ENCODE measurements around the gene DKK2.

DNA sequence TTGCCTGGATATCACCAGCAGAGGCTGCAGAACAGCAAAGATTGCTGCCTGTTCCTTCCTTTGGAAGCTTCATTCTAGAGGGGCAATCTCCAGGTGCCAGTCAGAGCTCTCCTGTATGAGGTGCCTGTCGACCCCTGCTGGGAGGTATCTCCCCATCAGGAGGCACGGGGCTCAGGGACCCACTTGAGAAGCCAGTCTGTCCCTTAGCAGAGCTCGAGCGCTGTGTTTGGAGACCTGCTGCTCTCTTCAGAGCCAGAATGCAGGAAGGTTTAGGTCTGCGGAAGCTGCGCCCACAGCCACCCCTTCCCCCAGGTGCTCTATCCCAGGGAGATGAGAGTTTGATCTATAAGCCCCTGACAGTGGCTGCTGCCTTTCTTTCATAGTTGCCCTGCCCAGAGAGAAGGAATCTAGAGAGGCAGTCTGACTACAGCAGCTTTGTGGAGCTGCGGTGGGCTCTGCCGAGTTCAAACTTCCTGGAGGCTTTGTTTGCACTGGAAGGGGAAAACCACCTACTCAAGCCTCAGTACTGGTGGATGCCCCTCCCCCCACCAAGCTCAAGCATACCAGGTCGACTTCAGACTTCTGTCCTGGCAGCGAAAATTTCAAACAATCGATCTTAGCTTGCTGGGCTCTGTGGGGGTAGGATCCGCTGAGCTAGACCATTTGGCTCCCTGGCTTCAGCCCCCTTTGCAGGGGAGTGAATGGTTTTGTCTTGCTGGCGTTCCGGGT, 57.9 kb downstream of the DKK2 start:
- TF ChIP-seq TAF1 (IDR thresholded peaks at IDR 0.05; ENCODE audit: borderline replicate concordance, low read depth, low read length) = no peak
- no peak for TF ChIP-seq POLR2AphosphoS5 (IDR thresholded peaks at IDR 0.05; ENCODE audit: low read depth, low read length)
- TF ChIP-seq POLR2A (IDR thresholded peaks at IDR 0.05; ENCODE audit: low read depth, low read length) = no peak

Measured in GM12892 (cell line).